GM13977 (cell line): Measurements from ENCODE around the gene CNTN1.
"Not testable (repeated sequence)": the region's sequence is repeated elsewhere in the genome, so short reads cannot be mapped to it uniquely, and the experiment has no call there.

ENCODE experiments used
- DNase-seq: peaks from one replicate; pipeline ENCODE4 v3.0.0; 2012; ENCODE audit warnings: low spot score
- in situ Hi-C: fragments of 300-500 bp; cut with MboI; formaldehyde crosslinking; loops from one replicate; pipeline ENCODE4 v1.12.0; 2022; ENCODE audit warnings: low sequenced_read_pairs, low pct_unique_long_range_greater_than_20kb, mixed read lengths, inconsistent platforms; ENCODE audit not compliant: unreplicated experiment
- TF ChIP-seq, protein P1 (sequence below): IDR thresholded peaks from 2 replicates; pipeline ENCODE4 v1.5.1; 2012; ENCODE audit warnings: mild to moderate bottlenecking, control low read depth; ENCODE audit not compliant: insufficient read depth; ENCODE audit errors: extremely low read depth, missing control alignments

Gene CNTN1

DNA sequence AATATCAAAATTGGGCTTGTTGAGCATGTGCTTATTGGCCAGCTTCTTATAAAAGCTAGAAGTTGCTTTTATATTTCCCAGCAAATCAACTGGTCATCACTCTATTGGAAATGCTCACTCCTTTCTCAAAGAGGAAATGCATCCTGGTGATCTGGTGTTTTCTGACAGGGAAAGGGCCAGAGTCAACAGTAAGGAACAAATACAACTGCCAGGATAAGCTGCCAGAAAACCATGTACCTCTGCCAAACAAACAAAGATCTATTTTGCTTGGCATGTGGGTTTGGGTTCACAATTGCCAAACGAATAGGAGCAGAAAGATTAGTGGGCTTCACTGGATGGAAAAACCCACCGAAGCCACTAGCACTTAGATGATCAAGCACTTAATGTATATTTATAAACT lies 369.0 kb downstream of the CNTN1 start:
- TF ChIP-seq, protein P1, sequence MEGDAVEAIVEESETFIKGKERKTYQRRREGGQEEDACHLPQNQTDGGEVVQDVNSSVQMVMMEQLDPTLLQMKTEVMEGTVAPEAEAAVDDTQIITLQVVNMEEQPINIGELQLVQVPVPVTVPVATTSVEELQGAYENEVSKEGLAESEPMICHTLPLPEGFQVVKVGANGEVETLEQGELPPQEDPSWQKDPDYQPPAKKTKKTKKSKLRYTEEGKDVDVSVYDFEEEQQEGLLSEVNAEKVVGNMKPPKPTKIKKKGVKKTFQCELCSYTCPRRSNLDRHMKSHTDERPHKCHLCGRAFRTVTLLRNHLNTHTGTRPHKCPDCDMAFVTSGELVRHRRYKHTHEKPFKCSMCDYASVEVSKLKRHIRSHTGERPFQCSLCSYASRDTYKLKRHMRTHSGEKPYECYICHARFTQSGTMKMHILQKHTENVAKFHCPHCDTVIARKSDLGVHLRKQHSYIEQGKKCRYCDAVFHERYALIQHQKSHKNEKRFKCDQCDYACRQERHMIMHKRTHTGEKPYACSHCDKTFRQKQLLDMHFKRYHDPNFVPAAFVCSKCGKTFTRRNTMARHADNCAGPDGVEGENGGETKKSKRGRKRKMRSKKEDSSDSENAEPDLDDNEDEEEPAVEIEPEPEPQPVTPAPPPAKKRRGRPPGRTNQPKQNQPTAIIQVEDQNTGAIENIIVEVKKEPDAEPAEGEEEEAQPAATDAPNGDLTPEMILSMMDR, result no peak
- in situ Hi-C loops, result no loop called here
- DNase-seq, result no peak

DNA sequence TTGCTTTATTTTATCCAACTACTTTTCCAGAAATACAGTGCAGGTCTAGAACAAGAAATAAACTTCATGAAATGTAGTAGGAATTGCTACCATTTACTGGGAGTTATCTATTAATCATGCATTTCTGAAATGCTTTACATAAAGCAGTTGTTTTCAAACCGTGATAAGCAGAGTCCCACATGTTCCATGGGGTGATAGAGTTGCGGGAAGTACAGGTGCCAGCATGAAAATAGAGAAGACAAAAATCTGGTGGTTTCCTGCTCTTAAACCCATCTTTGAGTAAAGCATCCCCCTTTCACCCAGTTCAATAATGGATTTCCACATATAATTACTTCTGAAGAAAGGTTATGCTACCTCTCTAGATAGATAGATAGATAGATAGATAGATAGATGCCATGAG lies 372.2 kb downstream of the CNTN1 start:
- DNase-seq, result no peak
- in situ Hi-C loops, result no loop called here
- TF ChIP-seq, protein P1, result no peak

DNA sequence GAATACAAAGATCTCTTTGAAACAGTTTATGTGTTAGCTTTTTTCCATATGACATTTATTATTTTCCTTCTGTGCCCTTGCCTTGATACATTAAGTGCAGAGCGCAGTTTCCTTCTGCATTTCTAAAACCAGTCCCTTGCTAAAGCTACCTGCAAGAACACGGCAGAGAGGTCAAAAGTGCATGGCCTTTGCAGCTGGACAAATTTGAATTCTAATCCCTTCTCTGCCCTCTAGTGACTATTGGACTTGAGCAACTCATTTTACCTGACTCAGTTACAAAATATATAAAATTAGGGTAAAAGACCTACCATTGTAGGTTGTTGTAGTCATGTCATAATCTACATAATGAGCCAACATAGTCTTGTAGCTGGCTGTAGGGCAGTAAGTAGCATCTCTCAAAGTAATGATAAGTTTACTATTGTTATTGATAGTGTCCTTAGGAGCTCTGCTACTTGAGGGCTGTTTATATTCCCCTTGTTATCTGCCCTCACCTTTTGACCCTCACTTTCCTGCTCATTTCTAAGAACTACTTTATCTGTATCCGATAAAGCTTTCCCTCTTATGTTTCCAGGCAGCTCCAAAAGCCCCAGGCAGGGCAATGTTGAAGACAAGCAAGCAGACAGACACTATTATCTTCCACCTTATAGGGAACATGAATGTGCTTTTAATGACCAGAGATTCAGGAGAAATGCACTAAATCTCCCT lies 375.9 kb downstream of the CNTN1 start:
- in situ Hi-C loops, result no loop called here
- no peak for DNase-seq
- TF ChIP-seq, protein P1, result no peak

DNA sequence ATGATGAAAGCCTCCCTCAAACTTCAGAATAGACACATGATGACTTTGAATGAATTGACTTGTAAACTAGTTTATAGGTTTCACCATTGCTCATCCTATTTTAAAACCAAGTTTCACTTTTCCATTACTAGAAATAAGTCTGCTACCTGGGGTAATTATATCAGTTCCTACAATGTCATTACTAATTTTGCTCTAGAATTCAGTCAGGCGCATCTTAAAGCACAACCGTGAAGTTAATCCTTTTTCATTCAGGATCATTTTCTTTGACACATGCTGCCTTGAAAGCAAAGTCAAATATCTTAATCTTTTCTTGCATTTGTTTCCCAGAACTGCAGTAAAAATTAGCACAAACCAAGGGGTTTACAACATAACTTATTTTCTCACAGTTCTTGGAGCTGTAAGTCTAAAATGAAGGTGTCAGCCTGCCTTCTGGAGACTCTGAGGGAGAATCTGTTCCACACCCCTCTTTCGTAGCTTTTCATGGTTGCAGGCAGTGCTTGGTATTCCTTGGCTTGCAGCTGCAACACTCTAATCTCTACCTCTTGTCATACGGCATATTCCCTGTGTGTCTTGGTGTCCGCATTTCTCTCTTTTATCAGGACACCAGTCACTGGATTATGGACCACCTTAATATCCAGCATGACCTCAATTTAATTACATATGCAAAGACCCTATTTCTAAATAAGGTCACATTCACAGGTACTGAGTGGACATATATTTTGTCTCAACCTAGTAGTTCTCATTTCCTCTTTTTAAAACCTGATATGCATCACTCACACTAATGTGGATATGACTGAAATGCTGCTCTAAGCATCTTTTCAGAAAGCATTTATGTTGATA lies 381.6 kb downstream of the CNTN1 start:
- DNase-seq, result no peak
- in situ Hi-C loops, result no loop called here
- TF ChIP-seq, protein P1, result no peak

DNA sequence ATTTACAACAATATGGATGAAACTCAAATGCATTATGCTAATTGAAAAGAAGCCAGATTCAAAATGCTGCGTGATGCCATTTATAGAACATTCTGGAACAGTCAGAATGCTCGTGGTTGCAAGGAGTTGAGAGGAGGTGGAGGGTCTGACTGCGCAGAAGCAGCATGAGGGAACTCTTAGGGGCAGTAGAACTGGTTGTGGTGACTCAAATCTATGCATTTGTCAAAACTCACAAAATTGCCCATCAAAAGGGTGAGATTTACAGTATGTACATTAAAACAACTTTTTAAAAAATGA lies 382.2 kb downstream of the CNTN1 start:
- DNase-seq, result no peak
- in situ Hi-C loops, result no loop called here
- TF ChIP-seq, protein P1, result no peak

DNA sequence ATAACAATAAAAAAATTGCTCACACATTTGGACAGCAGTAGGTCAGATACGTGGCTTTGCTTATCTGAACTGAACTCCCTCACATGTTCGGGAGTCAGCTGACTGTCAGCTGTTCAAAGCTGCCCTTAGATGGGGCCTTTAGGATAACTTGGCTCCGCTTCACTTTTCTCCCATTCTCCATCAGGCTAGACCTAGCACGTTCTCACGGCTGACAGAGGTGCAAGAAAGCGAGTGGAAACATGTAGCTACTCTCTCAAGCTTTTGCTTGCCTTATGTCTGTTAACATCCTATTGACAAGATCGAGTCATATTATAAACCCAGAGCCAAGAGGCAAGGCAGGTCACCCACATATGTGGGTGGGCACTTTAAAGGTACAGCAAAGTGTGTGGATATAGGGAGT lies 383.9 kb downstream of the CNTN1 start:
- no peak for DNase-seq
- in situ Hi-C loops, result no loop called here
- TF ChIP-seq, protein P1, result no peak

DNA sequence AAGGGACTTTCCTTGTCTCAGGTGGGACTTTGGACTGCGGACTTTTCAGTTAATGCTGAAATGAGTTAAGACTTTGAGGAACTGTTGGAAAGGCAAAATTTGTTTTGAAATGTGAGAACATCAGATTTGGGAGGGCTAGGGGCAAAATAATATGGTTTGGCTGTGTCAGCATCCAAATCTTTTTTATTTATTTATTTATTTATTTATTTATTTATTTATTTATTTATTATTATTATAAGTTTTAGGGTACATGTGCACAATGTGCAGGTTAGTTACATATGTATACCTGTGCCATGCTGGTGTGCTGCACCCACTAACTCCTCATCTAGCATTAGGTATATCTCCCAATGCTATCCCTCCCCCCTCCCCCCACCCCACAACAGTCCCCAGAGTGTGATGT lies 389.0 kb downstream of the CNTN1 start:
- in situ Hi-C loops, DNase-seq: not testable (repeated sequence)
